Stomach (tissue), 4 donors: ENCODE results near the gene UBTD1.

Experiments
- EP300 ChIP-seq: sonication (generic); formaldehyde crosslinking; IDR thresholded peaks from one replicate; pipeline ENCODE4 v1.6.1; 2017; ENCODE audit warnings: antibody characterized with exemption
- POLR2A ChIP-seq, 4 donors: fragments of 450-650 bp; IDR thresholded peaks; one replicate each; pipeline ENCODE4 v1.6.1; 2016; ENCODE audit warnings: antibody characterized with exemption in 4 of 4, control low read depth in 2 of 4, mild to moderate bottlenecking in 1 of 4, moderate library complexity in 1 of 4
- POLR2AphosphoS5 ChIP-seq, 3 donors: sonication (generic); formaldehyde crosslinking; IDR thresholded peaks; one replicate each; pipeline ENCODE4 v1.6.1; 2016; ENCODE audit warnings: antibody characterized with exemption in 3 of 3
- TF ChIP-seq, protein P1 (sequence below), 7 experiments: fragments of 450-650 bp in 4 of 7; fragments of 200-600 bp in 3 of 7; sonication (generic) in 3 of 7; IDR thresholded peaks; one replicate each; pipeline ENCODE4 v1.5.1; 2016 to 2019; ENCODE audit warnings: antibody characterized with exemption in 7 of 7, control low read depth in 2 of 7, mild to moderate bottlenecking in 1 of 7

DNA sequence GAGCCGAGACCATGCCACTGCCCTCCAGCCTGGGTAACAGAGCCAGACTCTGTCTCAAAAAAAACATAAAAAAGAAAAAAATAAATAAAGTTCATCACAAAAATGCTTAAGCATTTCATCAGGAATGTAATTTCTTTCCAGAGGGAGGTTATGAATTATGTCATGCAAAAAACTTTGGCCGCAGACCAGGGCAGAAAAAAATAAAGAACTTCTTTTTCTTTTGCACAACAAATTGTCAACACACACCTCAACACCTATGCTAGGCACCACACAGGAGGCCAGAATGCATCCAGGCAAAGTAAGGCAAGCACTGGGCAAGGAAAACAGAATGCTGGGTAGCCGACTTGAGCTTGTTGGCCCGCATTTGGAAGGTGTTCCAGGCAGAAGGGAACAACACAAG, 94.7 kb downstream of the UBTD1 start:
- TF ChIP-seq, protein P1, sequence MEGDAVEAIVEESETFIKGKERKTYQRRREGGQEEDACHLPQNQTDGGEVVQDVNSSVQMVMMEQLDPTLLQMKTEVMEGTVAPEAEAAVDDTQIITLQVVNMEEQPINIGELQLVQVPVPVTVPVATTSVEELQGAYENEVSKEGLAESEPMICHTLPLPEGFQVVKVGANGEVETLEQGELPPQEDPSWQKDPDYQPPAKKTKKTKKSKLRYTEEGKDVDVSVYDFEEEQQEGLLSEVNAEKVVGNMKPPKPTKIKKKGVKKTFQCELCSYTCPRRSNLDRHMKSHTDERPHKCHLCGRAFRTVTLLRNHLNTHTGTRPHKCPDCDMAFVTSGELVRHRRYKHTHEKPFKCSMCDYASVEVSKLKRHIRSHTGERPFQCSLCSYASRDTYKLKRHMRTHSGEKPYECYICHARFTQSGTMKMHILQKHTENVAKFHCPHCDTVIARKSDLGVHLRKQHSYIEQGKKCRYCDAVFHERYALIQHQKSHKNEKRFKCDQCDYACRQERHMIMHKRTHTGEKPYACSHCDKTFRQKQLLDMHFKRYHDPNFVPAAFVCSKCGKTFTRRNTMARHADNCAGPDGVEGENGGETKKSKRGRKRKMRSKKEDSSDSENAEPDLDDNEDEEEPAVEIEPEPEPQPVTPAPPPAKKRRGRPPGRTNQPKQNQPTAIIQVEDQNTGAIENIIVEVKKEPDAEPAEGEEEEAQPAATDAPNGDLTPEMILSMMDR (IDR thresholded peaks at IDR 0.05) = no peak
- TF ChIP-seq POLR2A (IDR thresholded peaks at IDR 0.05) (no peak), POLR2AphosphoS5 (IDR thresholded peaks at IDR 0.05) (no peak), EP300 (no peak)
